ENCODE measurements around the gene ZNF683.

GRCh38 chr1:26357121-26357602, 15.4 kb downstream of the ZNF683 start:
- TF ChIP-seq POLR2A (IDR thresholded peaks at IDR 0.05): no peak
- TF ChIP-seq, protein P1, sequence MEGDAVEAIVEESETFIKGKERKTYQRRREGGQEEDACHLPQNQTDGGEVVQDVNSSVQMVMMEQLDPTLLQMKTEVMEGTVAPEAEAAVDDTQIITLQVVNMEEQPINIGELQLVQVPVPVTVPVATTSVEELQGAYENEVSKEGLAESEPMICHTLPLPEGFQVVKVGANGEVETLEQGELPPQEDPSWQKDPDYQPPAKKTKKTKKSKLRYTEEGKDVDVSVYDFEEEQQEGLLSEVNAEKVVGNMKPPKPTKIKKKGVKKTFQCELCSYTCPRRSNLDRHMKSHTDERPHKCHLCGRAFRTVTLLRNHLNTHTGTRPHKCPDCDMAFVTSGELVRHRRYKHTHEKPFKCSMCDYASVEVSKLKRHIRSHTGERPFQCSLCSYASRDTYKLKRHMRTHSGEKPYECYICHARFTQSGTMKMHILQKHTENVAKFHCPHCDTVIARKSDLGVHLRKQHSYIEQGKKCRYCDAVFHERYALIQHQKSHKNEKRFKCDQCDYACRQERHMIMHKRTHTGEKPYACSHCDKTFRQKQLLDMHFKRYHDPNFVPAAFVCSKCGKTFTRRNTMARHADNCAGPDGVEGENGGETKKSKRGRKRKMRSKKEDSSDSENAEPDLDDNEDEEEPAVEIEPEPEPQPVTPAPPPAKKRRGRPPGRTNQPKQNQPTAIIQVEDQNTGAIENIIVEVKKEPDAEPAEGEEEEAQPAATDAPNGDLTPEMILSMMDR (IDR thresholded peaks at IDR 0.05): no peak

All from upper lobe of left lung (tissue), 4 donors.